HG02870 (cell line): ENCODE results near the gene IL36B.

Experiments
- ATAC-seq: cut with Tn5 transposase; IDR thresholded peaks from one replicate; pipeline ENCODE4 v1.9.1; 2021; ENCODE audit warnings: mild to moderate bottlenecking, moderate library complexity; ENCODE audit not compliant: unreplicated experiment

IL36B gene

DNA sequence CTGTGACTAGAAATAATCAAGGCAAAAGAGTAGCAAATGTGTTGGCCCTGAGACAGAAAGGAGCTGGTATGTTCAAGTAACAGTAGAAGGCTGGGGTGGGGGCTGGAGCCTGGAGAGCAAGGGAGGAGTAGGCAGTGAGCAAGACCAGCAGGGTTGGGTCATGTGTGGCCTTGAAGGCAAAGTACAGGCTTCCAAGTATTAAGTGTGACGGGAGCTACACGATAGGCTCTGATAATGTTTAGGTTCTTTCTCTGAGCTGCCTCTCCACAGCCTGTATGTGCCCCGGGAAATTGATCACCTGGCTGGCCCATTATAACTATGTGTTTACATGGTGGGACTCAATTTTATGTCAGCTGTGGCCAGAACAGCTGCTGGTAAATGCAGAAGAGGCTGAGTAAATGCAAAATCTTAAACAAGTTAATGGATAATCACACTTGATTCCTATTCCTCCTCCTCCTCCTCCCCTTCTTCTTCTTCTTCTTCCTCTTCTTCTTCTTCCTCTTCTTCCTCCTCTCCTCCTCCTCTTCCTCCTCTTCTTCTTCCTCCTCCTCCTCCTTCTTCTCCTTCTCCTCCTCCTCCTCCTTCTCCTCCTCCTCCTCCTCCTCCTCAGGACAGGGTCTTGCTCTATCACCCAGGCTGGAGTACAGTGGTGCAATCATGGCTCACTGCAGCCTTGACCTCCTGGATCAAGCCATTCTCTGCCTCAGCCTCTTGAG, 24.4 kb upstream of the IL36B start:
- no peak for ATAC-seq

DNA sequence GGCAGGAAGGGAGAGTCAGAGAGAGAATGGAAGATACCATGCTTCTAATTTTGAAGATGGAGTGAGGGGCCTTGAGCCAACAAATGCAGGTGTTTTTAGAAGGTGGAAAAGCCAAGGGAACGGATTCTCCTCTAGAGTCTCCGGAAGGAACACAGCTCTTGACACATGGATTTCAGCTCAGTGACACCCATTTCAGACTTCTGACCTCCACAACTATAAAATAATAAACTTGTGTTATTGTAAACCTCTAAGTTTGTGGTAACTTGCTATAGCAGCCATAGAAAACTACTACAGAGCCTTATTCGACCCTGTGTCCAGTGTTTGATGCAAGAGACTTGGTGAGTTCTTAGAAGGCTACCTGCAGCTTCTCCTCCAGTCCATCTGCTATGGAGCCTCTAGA, 22.9 kb upstream of the IL36B start:
- ATAC-seq = no peak

DNA sequence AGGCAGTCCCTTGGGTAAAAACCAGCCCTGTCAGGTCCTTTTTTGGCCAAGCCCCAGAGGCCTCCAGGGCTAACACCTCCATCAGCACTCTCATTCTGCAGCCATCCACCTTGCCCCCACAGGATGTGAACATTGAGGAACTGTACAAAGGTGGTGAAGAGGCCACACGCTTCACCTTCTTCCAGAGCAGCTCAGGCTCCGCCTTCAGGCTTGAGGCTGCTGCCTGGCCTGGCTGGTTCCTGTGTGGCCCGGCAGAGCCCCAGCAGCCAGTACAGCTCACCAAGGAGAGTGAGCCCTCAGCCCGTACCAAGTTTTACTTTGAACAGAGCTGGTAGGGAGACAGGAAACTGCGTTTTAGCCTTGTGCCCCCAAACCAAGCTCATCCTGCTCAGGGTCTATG, 22.4 kb upstream of the IL36B start:
- ATAC-seq = no peak

DNA sequence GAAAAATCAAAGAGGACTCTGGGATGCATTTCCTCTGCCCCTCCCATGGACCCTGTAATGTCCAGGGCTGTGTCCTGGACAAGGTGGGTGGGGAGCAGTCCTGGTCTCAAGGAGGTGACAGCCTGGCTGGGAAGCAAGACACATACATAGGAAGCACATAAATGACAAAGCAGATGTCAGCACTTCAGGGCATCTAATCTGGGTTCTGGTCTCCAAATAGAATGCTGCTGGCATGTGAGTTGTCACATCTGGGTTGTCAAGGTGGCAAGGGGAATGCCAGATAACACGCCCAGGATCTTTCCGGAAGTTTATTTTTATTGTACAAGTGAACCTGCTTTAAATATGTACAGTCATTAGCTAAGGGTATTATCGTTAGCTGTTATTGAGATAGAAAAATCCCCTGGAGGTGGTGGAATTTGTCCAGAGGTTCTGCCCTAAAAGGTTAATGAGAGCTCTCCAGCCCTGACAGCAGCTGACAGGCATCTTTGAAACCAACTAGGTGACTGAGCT, 20.7 kb upstream of the IL36B start:
- ATAC-seq = no peak

DNA sequence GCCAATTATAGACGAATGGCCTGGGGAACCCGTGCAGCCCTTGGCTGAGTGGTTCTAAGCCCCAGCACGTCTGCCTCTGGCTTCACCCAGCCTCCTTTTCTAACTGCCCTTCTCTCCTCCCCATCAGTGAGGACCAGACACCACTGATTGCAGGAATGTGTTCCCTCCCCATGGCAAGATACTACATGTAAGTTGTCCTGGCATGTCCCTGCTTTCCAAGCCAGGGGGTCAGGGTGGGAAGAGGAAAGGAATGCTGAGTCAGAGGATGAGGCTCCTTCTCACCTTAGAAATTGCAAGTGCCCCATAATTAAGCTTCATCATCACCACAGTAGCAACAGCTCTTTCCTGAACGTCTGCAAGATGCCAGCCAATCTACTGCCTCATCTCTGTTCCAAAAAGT, 19.9 kb upstream of the IL36B start:
- ATAC-seq = no peak

DNA sequence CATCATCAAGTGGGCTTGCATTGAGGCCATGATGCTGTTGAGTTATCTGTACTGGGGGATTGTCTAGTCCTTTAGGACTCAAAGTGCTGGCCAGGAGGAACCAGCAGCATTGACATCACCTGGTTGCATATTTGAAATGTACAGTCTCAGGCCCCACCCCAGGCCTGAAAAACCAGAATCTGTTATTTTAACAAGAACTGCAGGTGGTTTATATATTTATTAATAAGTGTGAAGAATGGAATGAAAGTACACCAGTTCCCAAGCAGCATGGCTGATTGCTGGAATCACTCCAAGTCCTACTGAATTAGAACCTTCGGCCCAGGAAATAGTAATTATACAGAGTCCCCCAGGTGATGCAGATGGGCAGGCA, 17.9 kb upstream of the IL36B start:
- ATAC-seq = no peak

DNA sequence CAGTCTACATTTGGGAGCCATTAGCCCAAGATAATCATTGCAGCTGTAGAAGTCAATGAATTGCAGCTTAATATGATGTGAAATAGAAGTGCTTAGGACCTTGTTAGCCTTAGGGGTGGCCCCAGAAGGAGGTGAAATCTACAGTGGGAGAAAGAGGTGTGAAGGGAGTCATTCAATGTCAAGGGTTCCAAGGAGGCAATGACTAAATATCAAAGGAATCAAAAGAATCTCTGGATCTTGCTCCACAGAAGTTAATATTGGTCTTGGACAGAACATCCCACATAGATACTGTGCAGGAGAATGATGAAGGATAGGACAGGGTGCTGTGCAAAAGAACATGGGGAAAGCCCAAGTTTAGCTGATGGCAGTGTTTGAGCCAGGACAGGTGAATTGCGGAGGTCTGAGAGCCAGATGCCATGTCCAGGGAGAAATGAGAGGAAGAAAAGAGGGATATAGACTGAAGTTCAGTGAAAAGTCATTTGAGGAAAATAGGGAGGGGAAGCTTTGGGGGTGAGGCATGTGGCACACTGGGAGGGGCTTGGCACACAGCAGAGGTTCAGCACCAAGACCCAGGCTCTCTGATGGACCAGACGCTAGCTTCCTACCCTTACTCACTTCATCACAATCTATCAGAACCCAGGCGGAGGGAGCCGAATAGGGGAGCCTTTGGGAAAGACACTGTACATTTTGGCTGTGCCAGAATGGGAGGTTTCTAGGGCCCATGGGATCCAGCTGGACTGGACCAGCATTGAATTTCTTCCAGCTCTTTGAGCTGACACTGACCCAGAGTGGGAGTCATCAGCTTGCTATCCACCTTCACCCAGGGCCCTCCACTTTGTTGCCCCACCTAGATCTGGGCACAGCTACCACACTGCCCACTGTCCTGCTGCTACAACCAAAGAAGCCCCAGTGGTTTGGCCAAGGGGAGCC, 17.3 kb upstream of the IL36B start:
- no peak for ATAC-seq

DNA sequence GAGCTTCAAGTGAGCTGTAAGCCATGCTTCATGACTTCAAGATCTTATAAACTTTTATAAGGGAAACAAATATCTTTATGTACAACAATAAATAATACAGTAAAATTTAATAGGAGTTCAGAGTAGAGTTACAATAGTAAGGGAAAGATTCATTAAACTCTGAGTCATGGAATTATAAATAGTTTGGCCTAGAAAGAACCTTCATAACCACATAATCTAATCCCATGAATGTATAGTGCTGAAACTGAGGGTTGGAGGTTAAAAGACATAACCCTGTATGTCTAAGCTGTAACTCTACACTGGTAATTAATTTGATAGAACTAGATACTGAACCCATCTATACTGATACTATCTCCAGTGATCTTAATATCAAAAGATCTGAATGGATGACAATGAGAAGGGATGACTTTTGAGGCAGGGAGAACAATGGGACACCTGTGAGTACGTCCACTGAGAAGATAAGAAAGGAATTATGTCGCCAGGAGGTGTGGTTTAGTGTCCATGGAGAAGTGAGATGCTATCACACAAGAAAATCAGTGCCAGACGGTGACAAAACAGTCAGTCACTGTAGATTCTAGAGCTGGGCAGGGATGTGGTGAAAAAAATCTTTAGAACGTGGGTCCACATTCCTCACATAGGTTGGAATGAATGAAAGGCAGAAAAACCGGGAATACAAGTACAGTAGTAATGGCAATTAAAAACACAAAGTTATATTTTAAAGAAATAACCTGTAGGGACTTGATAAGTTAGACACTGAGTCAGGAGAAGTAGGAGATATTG, 16.2 kb upstream of the IL36B start:
- ATAC-seq = no peak

DNA sequence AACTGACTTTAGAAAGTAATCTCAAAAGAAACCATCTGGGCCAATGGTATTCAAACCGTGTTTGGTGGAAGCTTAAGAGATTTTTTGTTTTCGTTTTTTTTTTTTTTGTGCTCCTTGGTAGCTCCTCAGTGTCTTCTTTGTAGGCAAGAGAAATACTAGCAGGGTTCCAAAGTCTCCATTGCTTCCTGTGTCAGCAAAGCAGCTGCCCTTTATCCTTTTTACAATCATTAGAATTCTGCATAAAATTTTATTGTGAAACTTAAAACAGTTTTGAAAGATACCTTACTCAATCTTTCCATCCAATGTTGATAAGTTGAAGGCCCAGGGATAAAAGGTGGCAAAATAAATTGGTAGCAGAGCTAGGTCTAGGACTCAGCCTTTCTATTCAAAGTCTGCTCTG, 15.6 kb upstream of the IL36B start:
- ATAC-seq = no peak

DNA sequence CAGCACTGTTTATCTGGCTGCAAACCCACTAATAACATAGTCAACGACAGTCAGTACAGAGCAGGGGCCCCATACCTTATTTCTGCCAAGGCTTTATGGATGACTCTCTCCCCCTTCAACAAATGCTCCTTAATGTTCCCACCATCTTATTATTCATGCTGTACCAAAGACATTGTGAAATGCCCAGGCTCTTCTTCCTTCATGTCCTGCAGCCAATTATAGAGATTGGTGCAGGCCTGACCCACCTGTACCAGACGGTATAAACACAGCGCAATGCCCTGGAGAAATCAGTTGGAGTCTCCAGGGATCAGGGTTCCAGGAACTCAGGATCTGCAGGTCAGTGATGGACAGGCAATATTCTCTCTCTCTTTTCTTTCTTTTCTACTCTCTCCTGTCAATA, 15.0 kb upstream of the IL36B start, which contains the start of gene IL1F10:
Gene IL1F10, plus strand, starts transcription at position 290 of the 400 bp plus-strand sequence. CDS start 4,769 bp downstream, outside the sequence.
- no peak for ATAC-seq

DNA sequence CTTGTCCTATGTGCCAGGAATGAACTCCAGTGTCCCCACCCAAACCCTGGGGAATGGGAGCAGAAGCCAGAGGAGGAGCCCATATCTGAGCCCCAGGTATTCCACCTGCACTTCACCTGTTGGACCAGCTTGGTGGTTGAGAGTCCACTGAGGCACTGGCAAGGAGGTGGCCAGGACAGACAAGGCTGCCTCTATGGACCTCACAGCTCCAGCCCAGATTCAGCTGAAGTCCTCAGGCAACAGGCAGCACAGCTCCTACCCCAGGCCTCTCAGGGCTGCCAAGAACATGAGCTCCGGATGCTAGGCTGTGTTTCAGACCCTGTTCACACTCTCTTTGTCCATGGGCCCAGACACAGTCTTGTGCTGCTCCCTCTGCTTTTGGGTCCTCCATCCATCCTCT, 12.2 kb upstream of the IL36B start:
- no peak for ATAC-seq

DNA sequence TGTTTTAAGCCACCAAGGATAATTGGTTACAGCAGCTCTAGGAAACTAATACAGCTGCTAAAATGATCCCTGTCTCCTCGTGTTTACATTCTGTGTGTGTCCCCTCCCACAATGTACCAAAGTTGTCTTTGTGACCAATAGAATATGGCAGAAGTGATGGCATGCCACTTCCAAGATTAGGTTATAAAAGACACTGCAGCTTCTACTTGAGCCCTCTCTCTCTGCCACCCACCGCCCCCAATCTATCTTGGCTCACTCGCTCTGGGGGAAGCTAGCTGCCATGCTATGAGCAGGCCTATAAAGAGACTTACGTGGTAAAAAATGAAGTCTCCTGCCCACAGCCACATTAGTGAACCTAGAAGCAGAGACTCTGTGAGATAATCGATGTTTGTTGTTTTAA, 11.6 kb upstream of the IL36B start:
- no peak for ATAC-seq

DNA sequence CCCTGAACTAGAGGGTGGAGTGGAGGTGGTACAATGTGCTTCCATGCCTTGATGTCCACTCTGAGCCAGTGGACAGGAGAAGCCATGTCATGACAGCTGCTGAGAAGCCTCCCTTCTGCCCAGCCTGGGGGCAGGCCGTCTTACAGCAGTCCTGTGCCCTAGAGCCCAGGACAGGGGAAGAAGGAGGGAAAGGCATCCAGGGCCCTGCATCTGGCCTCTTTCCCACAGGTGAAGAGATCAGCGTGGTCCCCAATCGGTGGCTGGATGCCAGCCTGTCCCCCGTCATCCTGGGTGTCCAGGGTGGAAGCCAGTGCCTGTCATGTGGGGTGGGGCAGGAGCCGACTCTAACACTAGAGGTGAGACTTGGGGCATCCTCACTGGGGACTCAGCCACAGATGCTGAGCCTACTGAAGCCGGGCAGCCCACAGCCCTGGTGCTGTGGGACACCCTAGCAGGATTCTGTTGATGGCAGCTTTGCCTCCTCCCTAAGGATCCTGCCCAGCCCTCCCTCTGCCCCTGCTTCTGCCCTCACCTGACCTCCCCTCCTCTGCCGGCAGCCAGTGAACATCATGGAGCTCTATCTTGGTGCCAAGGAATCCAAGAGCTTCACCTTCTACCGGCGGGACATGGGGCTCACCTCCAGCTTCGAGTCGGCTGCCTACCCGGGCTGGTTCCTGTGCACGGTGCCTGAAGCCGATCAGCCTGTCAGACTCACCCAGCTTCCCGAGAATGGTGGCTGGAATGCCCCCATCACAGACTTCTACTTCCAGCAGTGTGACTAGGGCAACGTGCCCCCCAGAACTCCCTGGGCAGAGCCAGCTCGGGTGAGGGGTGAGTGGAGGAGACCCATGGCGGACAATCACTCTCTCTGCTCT, 9.5 kb upstream of the IL36B start:
- ATAC-seq = no peak

DNA sequence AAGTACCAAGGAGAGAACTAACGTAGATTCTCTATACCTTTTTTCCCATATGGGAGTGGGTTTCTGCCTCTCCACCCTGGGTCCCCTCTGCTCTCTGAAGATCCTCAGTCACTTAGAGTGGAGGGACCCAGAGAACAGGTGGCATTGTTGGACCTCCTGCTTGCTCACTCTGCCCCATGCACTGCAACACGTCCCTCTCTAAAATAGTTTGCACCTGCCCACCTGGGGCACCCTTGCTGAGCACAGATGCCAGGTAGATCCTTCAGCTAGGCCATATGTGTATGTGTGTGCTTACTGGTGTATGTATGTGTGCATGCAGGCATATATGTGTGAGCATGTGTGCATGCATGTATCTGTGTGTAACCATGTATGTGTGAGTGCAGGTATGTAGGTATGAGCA, 8.6 kb upstream of the IL36B start:
- no peak for ATAC-seq

DNA sequence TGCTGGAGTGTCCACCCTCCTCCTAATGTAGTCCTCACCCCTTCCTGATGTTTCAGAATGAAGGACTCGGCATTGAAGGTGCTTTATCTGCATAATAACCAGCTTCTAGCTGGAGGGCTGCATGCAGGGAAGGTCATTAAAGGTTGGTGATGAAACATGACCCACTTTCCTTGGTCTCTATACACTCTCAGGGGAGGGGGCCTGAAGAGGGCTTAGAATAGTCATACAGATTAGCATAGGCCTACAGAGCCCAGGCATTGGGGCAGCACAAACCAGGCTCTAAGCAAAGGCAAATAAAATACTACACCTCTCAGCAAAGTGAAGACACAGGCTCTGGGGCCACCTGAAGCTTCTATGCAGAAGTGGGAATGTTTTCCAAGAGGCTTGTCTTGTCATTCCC, 8.1 kb upstream of the IL36B start:
- ATAC-seq = no peak

DNA sequence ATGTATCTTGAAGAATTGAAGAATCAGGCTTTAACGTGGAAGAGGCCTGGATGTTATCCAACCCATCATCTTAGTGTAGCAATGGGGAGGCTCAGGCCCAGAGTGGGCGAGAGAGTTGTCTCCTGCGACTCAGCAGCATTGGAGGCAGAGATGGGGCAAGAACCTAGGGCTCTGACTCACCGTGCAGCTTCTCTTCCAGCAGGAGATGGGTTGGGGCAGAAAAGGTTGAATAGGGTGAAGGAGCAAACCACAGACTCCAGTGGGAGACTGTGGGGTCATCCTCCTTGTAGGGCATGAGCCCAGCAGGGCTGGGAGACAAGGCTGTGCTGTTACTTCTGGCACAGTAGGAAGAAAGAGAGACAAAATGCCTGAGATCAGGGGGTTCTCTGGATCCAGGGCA, 7.7 kb upstream of the IL36B start:
- no peak for ATAC-seq

DNA sequence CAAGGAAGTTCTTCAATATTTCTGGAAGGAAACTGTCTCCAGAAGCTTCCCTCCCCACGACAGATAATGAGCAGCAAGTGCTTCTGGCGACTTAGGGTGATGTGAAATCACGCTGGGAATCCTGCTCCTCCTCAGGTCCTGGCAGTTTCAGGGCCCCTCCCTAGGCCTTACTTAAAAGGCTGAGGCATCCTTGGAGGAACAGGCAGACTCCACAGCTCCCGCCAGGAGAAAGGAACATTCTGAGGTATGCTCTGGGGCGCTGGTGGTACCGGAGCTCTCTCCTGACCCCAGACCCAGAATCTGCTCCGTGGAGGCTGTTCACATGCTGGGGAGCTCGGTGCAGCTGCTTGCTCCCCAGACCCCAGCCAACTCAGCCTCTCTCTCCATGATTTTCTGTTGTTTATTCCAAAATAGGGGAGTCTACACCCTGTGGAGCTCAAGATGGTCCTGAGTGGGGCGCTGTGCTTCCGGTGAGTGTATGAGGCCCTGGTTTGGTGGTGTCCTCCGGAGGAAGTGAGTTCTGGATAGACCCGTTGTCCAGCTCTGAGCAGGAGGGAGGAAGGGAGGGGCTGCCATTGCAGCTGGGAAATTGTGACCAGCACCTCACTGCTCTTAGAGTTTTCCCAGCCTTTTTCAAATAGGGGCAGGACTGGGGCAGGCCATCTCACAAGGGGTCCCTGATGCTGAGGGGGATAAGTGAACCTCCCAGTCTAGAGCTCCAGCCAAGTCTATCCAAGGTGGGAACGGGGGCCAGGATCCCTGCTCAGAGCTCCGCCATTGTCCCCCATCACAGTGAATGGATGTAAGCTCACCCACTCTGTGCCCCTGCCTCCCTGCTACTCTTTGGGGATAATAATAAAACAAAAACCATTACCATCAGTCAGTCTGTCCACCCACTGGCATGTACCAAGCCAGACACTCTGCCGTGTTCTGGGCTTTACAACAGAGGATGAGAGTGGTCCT, 6.6 kb upstream of the IL36B start, which contains the start of gene IL36RN:
Gene IL36RN, plus strand, starts transcription at position 201 of the 963 bp plus-strand sequence. Its CDS starts 241 bp downstream, at position 442.
- no peak for ATAC-seq

DNA sequence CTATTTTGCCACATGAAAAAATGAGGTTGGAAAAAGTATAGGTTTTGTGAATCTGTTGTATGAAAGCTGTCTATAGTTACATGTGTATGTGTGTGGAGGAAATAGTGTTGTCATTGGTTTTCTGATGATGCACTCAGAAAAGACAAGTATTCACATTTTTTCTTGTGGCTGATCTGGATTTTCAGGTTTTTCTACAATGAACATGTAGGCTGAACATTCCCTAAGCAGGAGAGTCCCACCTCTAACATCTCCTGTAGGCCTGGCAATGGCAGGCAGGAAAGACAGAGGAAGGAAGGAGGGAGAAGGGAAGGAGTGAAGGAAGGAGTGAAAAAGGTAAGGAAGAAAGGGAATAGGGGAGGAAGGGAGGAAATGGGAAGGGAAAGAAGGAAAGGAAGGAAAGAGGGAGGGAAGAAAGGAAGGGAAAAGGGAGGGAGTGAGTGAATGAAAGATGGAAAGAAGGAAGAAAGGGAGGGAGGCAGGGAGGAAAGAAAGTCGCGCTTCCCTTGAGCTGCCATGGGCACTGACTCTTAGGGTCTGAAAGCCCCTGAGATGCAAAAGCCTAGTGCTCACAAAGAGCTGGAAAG, 5.8 kb upstream of the IL36B start:
- no peak for ATAC-seq

DNA sequence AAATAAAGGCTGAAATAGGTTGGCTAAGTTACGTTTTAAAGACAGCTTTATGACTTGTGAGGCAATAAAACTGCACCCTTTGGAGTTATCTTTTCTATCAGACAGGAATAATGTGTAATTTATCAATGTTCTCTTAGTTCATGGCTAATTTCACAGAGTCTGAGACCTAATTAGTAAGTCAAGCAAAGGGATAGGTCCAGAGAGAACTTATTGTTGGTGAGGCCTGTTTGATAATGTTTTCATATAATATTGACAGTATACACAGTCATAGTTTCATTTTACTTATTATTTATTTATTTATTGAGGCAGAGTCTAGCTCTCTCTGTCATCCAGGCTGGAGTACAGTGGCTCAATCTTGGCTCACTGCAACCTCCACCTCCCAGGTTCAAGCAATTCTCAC, 4.5 kb upstream of the IL36B start:
- no peak for ATAC-seq
